ENCODE results near the gene MCRIP2.
A peak's percentile ranks its signal among the peaks of the same experiment; 100 is the strongest.

Gene MCRIP2

GRCh38 chr16:648781-649589 is 7.4 kb downstream of the MCRIP2 start, which contains the start of gene WDR90:
Gene WDR90 (plus strand): TSS chr16:649365. CDS start chr16:649417, 52 bp downstream.
- POLR2A ChIA-PET (ENCODE audit: low non-redundant PET) = interaction anchor here (0.8 to 1.2 kb wide), 2 partner anchors 13 to 122 kb away, joined by 3 to 4 read pairs; partner anchors contain the start of gene METTL26

GRCh38 chr16:649631-650030 is 8.0 kb downstream of the MCRIP2 start:
- no peak for TF ChIP-seq CTCF (conservative IDR thresholded peaks at IDR 0.05; ENCODE audit: low read depth)
- CTCF ChIA-PET = interaction anchor here (0.5 to 0.9 kb wide), 5 partner anchors 9 to 118 kb away, joined by 3 to 5 read pairs (median 3); no protein-coding TSS in a partner anchor

More at GRCh38 chr16:648781-649589, 7.4 kb downstream of the MCRIP2 start, which contains the start of gene WDR90:
- DNase-seq (ENCODE audit: low spot score) = peak; percentile 91
- H3K27ac ChIP-seq = peak within 1 kb of the TSS; percentile 89
- CTCF ChIA-PET = interaction anchor here (0.5 to 1.8 kb wide), 13 partner anchors 8 to 125 kb away, joined by 3 to 10 read pairs (median 5); no protein-coding TSS in a partner anchor
- TF ChIP-seq CTCF (conservative IDR thresholded peaks at IDR 0.05; ENCODE audit: low read depth) = no peak

GRCh38 chr16:651844-652243 is 10.2 kb downstream of the MCRIP2 start:
- DNase-seq (ENCODE audit: low spot score) = no peak
- POLR2A ChIA-PET (ENCODE audit: low non-redundant PET) = no interaction called here
- TF ChIP-seq CTCF (conservative IDR thresholded peaks at IDR 0.05; ENCODE audit: low read depth) = no peak
- CTCF ChIA-PET = interaction anchor here (0.6 kb wide), 1 partner anchor 200 kb away, joined by 12 read pairs; no protein-coding TSS in a partner anchor
- H3K27ac ChIP-seq = peak overlapping the region; percentile 89

More at GRCh38 chr16:649631-650030, 8.0 kb downstream of the MCRIP2 start:
- no peak for DNase-seq (ENCODE audit: low spot score)
- H3K27ac ChIP-seq = peak overlapping the region; percentile 89
- POLR2A ChIA-PET (ENCODE audit: low non-redundant PET) = interaction anchor here (0.8 to 1.2 kb wide), 2 partner anchors 14 to 122 kb away, joined by 3 to 4 read pairs; partner anchors contain the start of gene METTL26

GRCh38 chr16:652454-653305 is 11.1 kb downstream of the MCRIP2 start:
- peak overlapping the region; percentile 89 for H3K27ac ChIP-seq
- DNase-seq (ENCODE audit: low spot score) = no peak
- TF ChIP-seq CTCF (conservative IDR thresholded peaks at IDR 0.05; ENCODE audit: low read depth) = no peak
- CTCF ChIA-PET = no interaction called here
- POLR2A ChIA-PET (ENCODE audit: low non-redundant PET) = interaction anchor here (0.9 kb wide), 1 partner anchor 23 kb away, joined by 3 read pairs; no protein-coding TSS in a partner anchor

- POLR2A ChIA-PET (ENCODE audit: low non-redundant PET) = no interaction called here
- CTCF ChIA-PET = interaction anchor here (0.6 kb wide), 2 partner anchors 53 to 117 kb away, joined by 3 to 4 read pairs; no protein-coding TSS in a partner anchor
- DNase-seq (ENCODE audit: low spot score) = no peak
- H3K27ac ChIP-seq = peak overlapping the region; percentile 89
- no peak for TF ChIP-seq CTCF (conservative IDR thresholded peaks at IDR 0.05; ENCODE audit: low read depth)
Observed at GRCh38 chr16:654034-654433, 12.4 kb downstream of the MCRIP2 start.

- ChIA-PET POLR2A (ENCODE audit: low non-redundant PET) (no interaction called here), CTCF (interaction anchor here (1.2 to 1.9 kb wide), 2 partner anchors 10 kb away, joined by 6 to 10 read pairs; no protein-coding TSS in a partner anchor)
- TF ChIP-seq CTCF (conservative IDR thresholded peaks at IDR 0.05; ENCODE audit: low read depth) = no peak
- H3K27ac ChIP-seq = no peak overlapping the region
- no peak for DNase-seq (ENCODE audit: low spot score)
Observed at GRCh38 chr16:657487-657886, 15.9 kb downstream of the MCRIP2 start.
